ENCODE measurements around the gene MOB3B.
"Not testable (repeated sequence)": the region's sequence is repeated elsewhere in the genome, so short reads cannot be mapped to it uniquely, and the experiment has no call there.

The MOB3B gene

GRCh38 chr9:27471366-27471765 is 58.2 kb downstream of the MOB3B start:
- no peak overlapping the region for H3K4me3 ChIP-seq (ENCODE audit: low read length)
- no peak for TF ChIP-seq CTCF (conservative IDR thresholded peaks at IDR 0.05; ENCODE audit: low read depth, low read length)
- no peak for DNase-seq (ENCODE audit: low read depth)

- no peak overlapping the region for H3K4me3 ChIP-seq (ENCODE audit: low read length)
- no peak for TF ChIP-seq CTCF (conservative IDR thresholded peaks at IDR 0.05; ENCODE audit: low read depth, low read length)
- DNase-seq (ENCODE audit: low read depth), result no peak
These were observed 59.2 kb downstream of the MOB3B start for GRCh38 chr9:27470291-27470856.

- no peak overlapping the region for H3K4me3 ChIP-seq (ENCODE audit: low read length)
- TF ChIP-seq CTCF (conservative IDR thresholded peaks at IDR 0.05; ENCODE audit: low read depth, low read length), result no peak
- no peak for DNase-seq (ENCODE audit: low read depth)
These were observed 60.1 kb downstream of the MOB3B start for GRCh38 chr9:27469550-27469949.

GRCh38 chr9:27468462-27469110 is 61.0 kb downstream of the MOB3B start:
- no peak for TF ChIP-seq CTCF (conservative IDR thresholded peaks at IDR 0.05; ENCODE audit: low read depth, low read length)
- no peak for DNase-seq (ENCODE audit: low read depth)
- no peak overlapping the region for H3K4me3 ChIP-seq (ENCODE audit: low read length)

GRCh38 chr9:27468000-27468399 is 61.6 kb downstream of the MOB3B start:
- no peak for TF ChIP-seq CTCF (conservative IDR thresholded peaks at IDR 0.05; ENCODE audit: low read depth, low read length)
- DNase-seq (ENCODE audit: low read depth), result no peak
- no peak overlapping the region for H3K4me3 ChIP-seq (ENCODE audit: low read length)

- TF ChIP-seq CTCF (conservative IDR thresholded peaks at IDR 0.05; ENCODE audit: low read depth, low read length), result no peak
- H3K4me3 ChIP-seq (ENCODE audit: low read length), result no peak overlapping the region
- DNase-seq (ENCODE audit: low read depth), result no peak
These were observed 62.1 kb downstream of the MOB3B start for GRCh38 chr9:27467486-27467885.

- not testable (repeated sequence) for H3K4me3 ChIP-seq (ENCODE audit: low read length); DNase-seq (ENCODE audit: low read depth)
These were observed 63.1 kb downstream of the MOB3B start for GRCh38 chr9:27466516-27466915.

- DNase-seq (ENCODE audit: low read depth); H3K4me3 ChIP-seq (ENCODE audit: low read length): not testable (repeated sequence)
These were observed 64.7 kb downstream of the MOB3B start for GRCh38 chr9:27464950-27465349.

All from retinal pigment epithelial cell (primary cell).